DND-41 (cell line): ENCODE results near the gene RUNX1.
A peak's percentile ranks its signal among the peaks of the same experiment; 100 is the strongest.

Source experiments
- ATAC-seq: fragments of 200-7000 bp; cut with Tn5 transposase; 3 replicates; pipeline ENCODE4 v1.9.1; 2021; ENCODE audit warnings: low read depth; ENCODE audit not compliant: insufficient read depth
- DNase-seq: peaks from one replicate; pipeline ENCODE4 v3.0.0-alpha.2; 2020
- H2AFZ ChIP-seq: 2 replicates; pipeline ENCODE4 v1.6.0; 2012; ENCODE audit warnings: low read depth, low read length
- H3K27ac ChIP-seq: 2 replicates; pipeline ENCODE4 v1.5.1; 2012; ENCODE audit warnings: low read length, inconsistent platforms
- H3K27me3 ChIP-seq: fragments of 200-600 bp; sonication (generic); 2 replicates; pipeline ENCODE4 v1.6.0; 2012; ENCODE audit warnings: low read length, mild to moderate bottlenecking, inconsistent platforms; ENCODE audit not compliant: insufficient read depth, poor library complexity
- H3K36me3 ChIP-seq: 2 replicates; pipeline ENCODE4 v1.5.1; 2012; ENCODE audit warnings: low read length, inconsistent platforms; ENCODE audit not compliant: insufficient read depth
- H3K4me1 ChIP-seq: 2 replicates; pipeline ENCODE4 v1.5.1; 2012; ENCODE audit warnings: mild to moderate bottlenecking, low read length; ENCODE audit not compliant: insufficient read depth
- H3K4me2 ChIP-seq: 2 replicates; pipeline ENCODE4 v1.6.0; 2012; ENCODE audit warnings: mild to moderate bottlenecking, moderate library complexity, low read length, inconsistent platforms; ENCODE audit not compliant: insufficient read depth
- H3K4me3 ChIP-seq, 2 experiments: fragments of 200-600 bp in 1 of 2; shearing (Covaris generic) in 1 of 2; 2 replicates each; pipeline ENCODE4 v1.5.1; 2012 to 2016; ENCODE audit warnings: inconsistent platforms in 2 of 2, low read length in 2 of 2, mild to moderate bottlenecking in 2 of 2, low read depth in 1 of 2, moderate library complexity in 1 of 2
- H3K79me2 ChIP-seq: 2 replicates; pipeline ENCODE4 v1.6.0; 2012; ENCODE audit warnings: low read length, inconsistent platforms; ENCODE audit not compliant: insufficient read depth
- H3K9ac ChIP-seq: 2 replicates; pipeline ENCODE4 v1.6.0; 2012; ENCODE audit warnings: low read depth, mild to moderate bottlenecking, inconsistent platforms, low read length, moderate library complexity
- H3K9me3 ChIP-seq: 2 replicates; pipeline ENCODE4 v1.5.1; 2012; ENCODE audit warnings: low read length, moderate library complexity, mild to moderate bottlenecking, inconsistent platforms; ENCODE audit not compliant: insufficient read depth, severe bottlenecking
- H4K20me1 ChIP-seq: 2 replicates; pipeline ENCODE4 v1.6.0; 2012; ENCODE audit warnings: low read length; ENCODE audit not compliant: insufficient read depth
- CTCF ChIP-seq: IDR thresholded peaks from 2 replicates; pipeline ENCODE4 v1.5.1; 2012; ENCODE audit warnings: borderline replicate concordance, low read length, moderate library complexity, mild to moderate bottlenecking; ENCODE audit not compliant: poor library complexity, severe bottlenecking; ENCODE audit errors: extremely low read depth
- EZH2 ChIP-seq: IDR thresholded peaks from 3 replicates; pipeline ENCODE4 v1.6.1; 2012; ENCODE audit warnings: borderline replicate concordance, low read depth, mild to moderate bottlenecking, moderate library complexity, low read length, inconsistent platforms; ENCODE audit not compliant: severe bottlenecking

RUNX1 gene

GRCh38 chr21:34944015-34944755 lies 104.9 kb downstream of the RUNX1 start:
- Histone ChIP-seq H2AFZ (no peak overlapping the region), H3K4me3 (no peak overlapping the region), H4K20me1 (peaks cover 71% of the 10 kb centered on the region), H3K4me1 (peaks cover 64% of the 10 kb centered on the region), H3K9me3 (no peaks in the 10 kb centered on the region), H3K36me3 (peaks cover 28% of the 10 kb centered on the region), H3K9ac (no peak overlapping the region), H3K27ac (0 out of 2 replicates have a peak overlapping the region, but pooled peaks have one; percentile 22), H3K4me2 (no peak overlapping the region), H3K27me3 (no peaks in the 10 kb centered on the region), H3K79me2 (peaks cover 100% of the 10 kb centered on the region)
- DNase-seq: no peak
- TF ChIP-seq EZH2 (no peak), CTCF (no peak)
- ATAC-seq: 0 out of 3 replicates have a peak, but pooled peaks have one; percentile 34

DNA sequence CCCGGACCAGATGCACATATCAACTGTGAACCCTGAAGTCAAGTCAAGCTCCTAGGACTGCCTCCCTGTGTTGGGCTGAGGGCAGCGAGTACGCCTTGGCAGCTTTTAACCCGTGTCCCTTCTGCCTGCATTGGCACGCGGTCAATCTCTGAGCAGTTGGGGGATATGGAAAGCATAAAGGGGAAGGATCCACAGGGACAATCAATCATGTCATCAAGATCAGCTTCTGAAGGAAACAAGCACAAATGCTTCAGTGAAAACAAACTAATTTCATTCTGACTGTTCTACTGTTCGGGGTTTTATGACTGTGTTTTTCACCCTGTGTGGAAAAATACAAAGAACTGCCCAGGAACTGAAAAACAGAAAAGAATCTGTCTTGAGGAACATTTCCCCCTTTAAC lies 106.2 kb downstream of the RUNX1 start:
- peaks cover 20% of the 10 kb centered on the region for H3K36me3 ChIP-seq
- H4K20me1 ChIP-seq: peaks cover 60% of the 10 kb centered on the region
- H3K4me1 ChIP-seq: peaks cover 72% of the 10 kb centered on the region
- no peak for TF ChIP-seq EZH2
- TF ChIP-seq CTCF: no peak
- H2AFZ ChIP-seq: no peak overlapping the region
- no peak overlapping the region for H3K4me3 ChIP-seq
- no peaks in the 10 kb centered on the region for H3K9me3 ChIP-seq
- no peak for ATAC-seq
- peaks cover 100% of the 10 kb centered on the region for H3K79me2 ChIP-seq
- H3K4me2 ChIP-seq: no peak overlapping the region
- no peaks in the 10 kb centered on the region for H3K27me3 ChIP-seq
- no peak for DNase-seq
- H3K9ac ChIP-seq: no peak overlapping the region
- H3K27ac ChIP-seq: peak overlapping the region; percentile 49

DNA sequence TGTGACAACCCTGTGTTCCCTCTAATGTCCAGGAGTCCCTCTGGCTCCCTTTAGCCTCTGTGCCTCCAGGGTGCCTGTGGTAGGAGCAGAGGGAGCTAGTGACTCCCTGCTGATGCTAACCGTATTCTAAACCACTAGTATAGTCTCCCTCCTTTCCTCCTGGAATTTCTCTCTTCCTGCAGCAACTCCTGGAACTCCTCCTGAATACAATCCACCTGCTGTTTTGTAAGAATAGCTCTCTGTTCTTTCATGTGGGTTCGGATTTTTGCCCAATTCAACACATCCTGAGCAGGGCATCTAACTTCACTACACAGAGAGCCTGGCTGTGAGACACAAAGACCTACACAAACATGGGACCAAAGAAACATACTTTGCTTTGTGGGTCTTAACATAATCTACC lies 107.9 kb downstream of the RUNX1 start:
- no peaks in the 10 kb centered on the region for H3K27me3 ChIP-seq
- peaks cover 100% of the 10 kb centered on the region for H3K79me2 ChIP-seq
- no peak for DNase-seq
- no peak overlapping the region for H3K4me2 ChIP-seq
- H3K27ac ChIP-seq: no peak overlapping the region
- no peak for TF ChIP-seq EZH2
- no peak for TF ChIP-seq CTCF
- no peak overlapping the region for H3K4me3 ChIP-seq
- H3K4me1 ChIP-seq: peaks cover 73% of the 10 kb centered on the region
- no peak overlapping the region for H3K9ac ChIP-seq
- H3K9me3 ChIP-seq: no peaks in the 10 kb centered on the region
- H4K20me1 ChIP-seq: peaks cover 51% of the 10 kb centered on the region
- H3K36me3 ChIP-seq: peaks cover 13% of the 10 kb centered on the region
- H2AFZ ChIP-seq: no peak overlapping the region
- ATAC-seq: no peak
